ENCODE data around the gene FAM209A. TPM values are rescaled to one million over a fixed set of nuclear protein-coding genes. Genes with fewer than 3 reads are reported as not detected.
"Not testable (repeated sequence)": the region's sequence is repeated elsewhere in the genome, so short reads cannot be mapped to it uniquely, and the experiment has no call there.

FAM209A gene
- polyA plus RNA-seq (2011; rRNA removed) (0.09 and 0.11 TPM in 2 replicates), polyA minus RNA-seq (2011; rRNA and poly(A)+ RNA removed) (0.71 TPM in 1 of 2 replicates, not detected in the other)

- POLR2A ChIA-PET; H3K36me3 ChIP-seq (ENCODE audit: control insufficient read depth, insufficient read depth, low read length); H3K4me3 ChIP-seq (ENCODE audit: low read depth, low read length); DNase-seq (ENCODE audit: low read depth); H3K27me3 ChIP-seq (ENCODE audit: control insufficient read depth, insufficient read depth, low read length): not testable (repeated sequence)
- CTCF ChIA-PET: interaction anchor here (2.3 kb wide), 1 partner anchor 26 kb away, joined by 6 read pairs; no protein-coding TSS in a partner anchor
Measured at GRCh38 chr20:56524444-56524843, at the start of gene FAM209A. Gene FAM209A, plus strand, starts transcription at chr20:56524744. Its CDS starts 65 bp downstream, at chr20:56524809.

GRCh38 chr20:56483970-56484369 is 40.6 kb upstream of the FAM209A start:
- no peak overlapping the region for H3K4me3 ChIP-seq (ENCODE audit: low read depth, low read length)
- ChIA-PET CTCF (interaction anchor here (1.8 kb wide), 2 partner anchors 83 to 85 kb away, joined by 3 to 5 read pairs; no protein-coding TSS in a partner anchor), POLR2A (no interaction called here)
- peaks cover 18% of the 10 kb centered on the region for H3K36me3 ChIP-seq (ENCODE audit: control insufficient read depth, insufficient read depth, low read length)
- no peak for DNase-seq (ENCODE audit: low read depth)
- H3K27me3 ChIP-seq (ENCODE audit: control insufficient read depth, insufficient read depth, low read length): no peaks in the 10 kb centered on the region
- TF ChIP-seq CTCF (IDR thresholded peaks at IDR 0.05; ENCODE audit: insufficient read depth, low read depth, low read length): no peak

- DNase-seq (ENCODE audit: low read depth): no peak
Measured at GRCh38 chr20:56487216-56487615, 37.3 kb upstream of the FAM209A start.

GRCh38 chr20:56488566-56488965 is 36.0 kb upstream of the FAM209A start:
- Histone ChIP-seq H3K27me3 (ENCODE audit: control insufficient read depth, insufficient read depth, low read length) (no peaks in the 10 kb centered on the region), H3K36me3 (ENCODE audit: control insufficient read depth, insufficient read depth, low read length) (peaks cover 14% of the 10 kb centered on the region), H3K4me3 (ENCODE audit: low read depth, low read length) (no peak overlapping the region)
- DNase-seq (ENCODE audit: low read depth): no peak
- CTCF ChIA-PET: no interaction called here
- POLR2A ChIA-PET: no interaction called here
- TF ChIP-seq CTCF (IDR thresholded peaks at IDR 0.05; ENCODE audit: insufficient read depth, low read depth, low read length): no peak

More at GRCh38 chr20:56487216-56487615, 37.3 kb upstream of the FAM209A start:
- no peak overlapping the region for H3K4me3 ChIP-seq (ENCODE audit: low read depth, low read length)
- TF ChIP-seq CTCF (IDR thresholded peaks at IDR 0.05; ENCODE audit: insufficient read depth, low read depth, low read length): no peak
- ChIA-PET CTCF (no interaction called here), POLR2A (no interaction called here)
- H3K27me3 ChIP-seq (ENCODE audit: control insufficient read depth, insufficient read depth, low read length): no peaks in the 10 kb centered on the region
- H3K36me3 ChIP-seq (ENCODE audit: control insufficient read depth, insufficient read depth, low read length): peaks cover 13% of the 10 kb centered on the region

GRCh38 chr20:56501116-56501515 is 23.4 kb upstream of the FAM209A start:
- DNase-seq (ENCODE audit: low read depth): no peak
- Histone ChIP-seq H3K36me3 (ENCODE audit: control insufficient read depth, insufficient read depth, low read length) (peaks cover 4% of the 10 kb centered on the region; the same call in 1 of the 2 replicates), H3K27me3 (ENCODE audit: control insufficient read depth, insufficient read depth, low read length) (no peaks in the 10 kb centered on the region; the same call in 1 of the 2 replicates), H3K4me3 (ENCODE audit: low read depth, low read length) (no peak overlapping the region)
- no peak for TF ChIP-seq CTCF (IDR thresholded peaks at IDR 0.05; ENCODE audit: insufficient read depth, low read depth, low read length)
- ChIA-PET POLR2A (no interaction called here), CTCF (interaction anchor here (1.5 kb wide), 1 partner anchor 12 kb away, joined by 4 read pairs; no protein-coding TSS in a partner anchor)

- Histone ChIP-seq H3K36me3 (ENCODE audit: control insufficient read depth, insufficient read depth, low read length) (peaks cover 4% of the 10 kb centered on the region; the same call in 1 of the 2 replicates), H3K4me3 (ENCODE audit: low read depth, low read length) (no peak overlapping the region), H3K27me3 (ENCODE audit: control insufficient read depth, insufficient read depth, low read length) (no peaks in the 10 kb centered on the region; the same call in 1 of the 2 replicates)
- no peak for DNase-seq (ENCODE audit: low read depth)
- ChIA-PET POLR2A (no interaction called here), CTCF (interaction anchor here (1.4 kb wide), 2 partner anchors 12 to 94 kb away, joined by 4 to 5 read pairs; no protein-coding TSS in a partner anchor)
- no peak for TF ChIP-seq CTCF (IDR thresholded peaks at IDR 0.05; ENCODE audit: insufficient read depth, low read depth, low read length)
Measured at GRCh38 chr20:56503916-56504315, 20.6 kb upstream of the FAM209A start.
